HepG2 (cell line): ENCODE measurements around the gene HAGHL. TPM values are rescaled to one million over a fixed set of nuclear protein-coding genes. Genes with fewer than 3 reads are reported as not detected.

Source experiments
- ATRX ChIP-seq: sonication (generic); formaldehyde crosslinking; IDR thresholded peaks from 2 replicates; pipeline ENCODE4 v1.4.0; 2020; ENCODE audit warnings: missing genetic modification reagents, borderline replicate concordance
- FOXK2 ChIP-seq: fragments of 450-650 bp; IDR thresholded peaks from 2 replicates; pipeline ENCODE4 v1.6.1; 2016
- GTF3A ChIP-seq: sonication (generic); formaldehyde crosslinking; conservative IDR thresholded peaks from 2 replicates; pipeline ENCODE4 v1.4.0; 2020; ENCODE audit warnings: mild to moderate bottlenecking, missing genetic modification reagents
- HNRNPL ChIP-seq: fragments of 200-400 bp; formaldehyde crosslinking; IDR thresholded peaks from 2 replicates; pipeline ENCODE4 v1.6.1; 2017; ENCODE audit warnings: mild to moderate bottlenecking, low read depth, low read length
- KMT2A ChIP-seq: sonication (generic); formaldehyde crosslinking; IDR thresholded peaks from 2 replicates; pipeline ENCODE4 v1.4.0; 2020; ENCODE audit warnings: missing genetic modification reagents
- WIZ ChIP-seq: sonication (generic); formaldehyde crosslinking; IDR thresholded peaks from 2 replicates; pipeline ENCODE4 v1.5.1; 2020; ENCODE audit warnings: mild to moderate bottlenecking, missing genetic modification reagents
- ZBTB20 ChIP-seq: sonication (generic); formaldehyde crosslinking; IDR thresholded peaks from 2 replicates; pipeline ENCODE4 v1.8.1; 2023; ENCODE audit warnings: missing genetic modification reagents, low read depth, mild to moderate bottlenecking, borderline replicate concordance
- ZBTB7B ChIP-seq: sonication (generic); formaldehyde crosslinking; IDR thresholded peaks from 2 replicates; pipeline ENCODE4 v1.4.0; 2020; ENCODE audit warnings: missing genetic modification reagents
- ZNF12 ChIP-seq: sonication (generic); formaldehyde crosslinking; IDR thresholded peaks from 2 replicates; pipeline ENCODE4 v1.5.0; 2020; ENCODE audit warnings: missing genetic modification reagents
- ZNF484 ChIP-seq: sonication (generic); formaldehyde crosslinking; IDR thresholded peaks from 2 replicates; pipeline ENCODE4 v1.5.1; 2020; ENCODE audit warnings: mild to moderate bottlenecking, low read depth, missing genetic modification reagents, borderline replicate concordance
- ZNF572 ChIP-seq: sonication (generic); formaldehyde crosslinking; IDR thresholded peaks from 2 replicates; pipeline ENCODE4 v1.5.1; 2020; ENCODE audit warnings: mild to moderate bottlenecking, missing genetic modification reagents
- ZNF660 ChIP-seq: sonication (generic); formaldehyde crosslinking; IDR thresholded peaks from 2 replicates; pipeline ENCODE4 v1.5.1; 2020; ENCODE audit warnings: mild to moderate bottlenecking, low read depth, missing genetic modification reagents, borderline replicate concordance
- polyA plus RNA-seq, 8 experiments: library from polyadenylated mRNA; depleted of rRNA in 3 of 8; stranded (reverse) in 7 of 8; unstranded in 1 of 8; fragments of >200 nt; fragmentation: Illumina TruSeq in 4 of 8; extraction: Trizol in 4 of 8; gene quantifications; 2 replicates each; pipeline versions ENCODE4 v1.2.1 to v1.2.3, GENCODE V29; 2011 to 2016; ENCODE audit warnings: low read depth in 4 of 8, missing spikeins in 1 of 8, mixed read lengths in 1 of 8; ENCODE audit not compliant: insufficient read depth in 1 of 8
- total RNA-seq, 5 experiments: library from RNA; depleted of rRNA; stranded (reverse); fragments of >200 nt; fragmentation: Illumina TruSeq; extraction: Trizol; gene quantifications; 2 replicates each; pipeline ENCODE4 v1.2.3, GENCODE V29; 2016; ENCODE audit warnings: low read depth in 1 of 5
- TF ChIP-seq, protein P1 (sequence below): sonication (generic); formaldehyde crosslinking; IDR thresholded peaks from 2 replicates; pipeline ENCODE4 v1.5.0; 2020; ENCODE audit warnings: mild to moderate bottlenecking, missing genetic modification reagents, moderate library complexity
- TF ChIP-seq, protein P2 (sequence below): sonication (generic); formaldehyde crosslinking; IDR thresholded peaks from 2 replicates; pipeline ENCODE4 v1.8.0; 2022; ENCODE audit warnings: mild to moderate bottlenecking, missing genetic modification reagents, moderate library complexity
- TF ChIP-seq, protein P3 (sequence below): sonication (generic); formaldehyde crosslinking; IDR thresholded peaks from 2 replicates; pipeline ENCODE4 v1.4.0; 2020; ENCODE audit warnings: missing genetic modification reagents
- TF ChIP-seq, protein P4 (sequence below): sonication (generic); formaldehyde crosslinking; IDR thresholded peaks from 2 replicates; pipeline ENCODE4 v1.5.0; 2020; ENCODE audit warnings: mild to moderate bottlenecking, missing genetic modification reagents, borderline replicate concordance
- TF ChIP-seq, protein P5 (sequence below), 2 experiments: fragments of 450-650 bp in 1 of 2; sonication (generic) in 1 of 2; formaldehyde crosslinking; IDR thresholded peaks; 2 replicates each; pipeline versions ENCODE4 v1.5.0 to v1.8.0; 2020 to 2022; ENCODE audit warnings: mild to moderate bottlenecking in 1 of 2, missing genetic modification reagents in 1 of 2

The HAGHL gene
- total and polyA plus RNA-seq, 2 of the 13 experiments (the other 11 are each of a cell fraction or from before 2014, with no cell fraction given): 3.4 to 8.4 TPM

DNA sequence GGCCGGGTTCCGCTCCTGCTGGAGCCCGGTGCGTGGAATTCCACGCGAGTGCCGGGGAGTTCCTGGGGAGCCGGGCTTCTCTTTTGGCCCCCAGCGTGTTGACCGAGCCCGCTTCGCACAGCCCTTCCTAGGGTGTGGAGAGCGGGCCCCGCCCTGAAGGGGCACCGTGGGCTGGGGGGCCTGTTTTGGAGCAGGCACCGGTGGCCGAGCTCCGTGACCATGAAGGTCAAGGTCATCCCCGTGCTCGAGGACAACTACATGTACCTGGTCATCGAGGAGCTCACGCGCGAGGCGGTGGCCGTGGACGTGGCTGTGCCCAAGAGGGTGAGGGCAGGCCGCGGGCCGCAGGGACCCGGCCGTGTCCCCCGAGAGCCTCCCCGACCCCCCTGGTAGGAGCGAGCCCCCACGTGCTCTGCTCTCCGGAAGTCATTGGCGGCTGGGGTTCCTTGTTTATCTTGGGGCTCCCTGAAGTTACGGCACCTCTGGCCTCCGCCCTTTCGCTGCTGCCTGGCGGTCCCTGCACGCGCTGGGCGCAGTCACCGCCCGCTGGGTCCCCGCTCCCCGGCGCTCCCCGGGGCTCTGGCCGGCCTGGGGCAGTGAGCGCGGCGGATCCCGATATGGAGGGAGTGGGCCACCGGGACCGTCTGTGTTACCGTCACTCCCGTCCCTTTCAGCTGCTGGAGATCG, 528 bp downstream of the HAGHL start (continued):
- TF ChIP-seq, protein P1, sequence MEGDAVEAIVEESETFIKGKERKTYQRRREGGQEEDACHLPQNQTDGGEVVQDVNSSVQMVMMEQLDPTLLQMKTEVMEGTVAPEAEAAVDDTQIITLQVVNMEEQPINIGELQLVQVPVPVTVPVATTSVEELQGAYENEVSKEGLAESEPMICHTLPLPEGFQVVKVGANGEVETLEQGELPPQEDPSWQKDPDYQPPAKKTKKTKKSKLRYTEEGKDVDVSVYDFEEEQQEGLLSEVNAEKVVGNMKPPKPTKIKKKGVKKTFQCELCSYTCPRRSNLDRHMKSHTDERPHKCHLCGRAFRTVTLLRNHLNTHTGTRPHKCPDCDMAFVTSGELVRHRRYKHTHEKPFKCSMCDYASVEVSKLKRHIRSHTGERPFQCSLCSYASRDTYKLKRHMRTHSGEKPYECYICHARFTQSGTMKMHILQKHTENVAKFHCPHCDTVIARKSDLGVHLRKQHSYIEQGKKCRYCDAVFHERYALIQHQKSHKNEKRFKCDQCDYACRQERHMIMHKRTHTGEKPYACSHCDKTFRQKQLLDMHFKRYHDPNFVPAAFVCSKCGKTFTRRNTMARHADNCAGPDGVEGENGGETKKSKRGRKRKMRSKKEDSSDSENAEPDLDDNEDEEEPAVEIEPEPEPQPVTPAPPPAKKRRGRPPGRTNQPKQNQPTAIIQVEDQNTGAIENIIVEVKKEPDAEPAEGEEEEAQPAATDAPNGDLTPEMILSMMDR (CRISPR knock-in tag): no peak
- TF ChIP-seq FOXK2 (no peak), ZBTB7B (CRISPR knock-in tag) (0 out of 2 replicates have a peak, but pooled peaks have one; percentile 42), ZNF484 (CRISPR knock-in tag) (no peak), WIZ (CRISPR knock-in tag) (no peak), KMT2A (CRISPR knock-in tag) (no peak), ZNF12 (CRISPR knock-in tag) (0 out of 2 replicates have a peak, but pooled peaks have one; percentile 9), GTF3A (no peak), ZBTB20 (CRISPR knock-in tag) (no peak), ZNF660 (CRISPR knock-in tag) (no peak), ATRX (no peak), ZNF572 (CRISPR knock-in tag) (no peak), HNRNPL (0 out of 2 replicates have a peak, but pooled peaks have one; percentile 16)
- TF ChIP-seq, protein P2, sequence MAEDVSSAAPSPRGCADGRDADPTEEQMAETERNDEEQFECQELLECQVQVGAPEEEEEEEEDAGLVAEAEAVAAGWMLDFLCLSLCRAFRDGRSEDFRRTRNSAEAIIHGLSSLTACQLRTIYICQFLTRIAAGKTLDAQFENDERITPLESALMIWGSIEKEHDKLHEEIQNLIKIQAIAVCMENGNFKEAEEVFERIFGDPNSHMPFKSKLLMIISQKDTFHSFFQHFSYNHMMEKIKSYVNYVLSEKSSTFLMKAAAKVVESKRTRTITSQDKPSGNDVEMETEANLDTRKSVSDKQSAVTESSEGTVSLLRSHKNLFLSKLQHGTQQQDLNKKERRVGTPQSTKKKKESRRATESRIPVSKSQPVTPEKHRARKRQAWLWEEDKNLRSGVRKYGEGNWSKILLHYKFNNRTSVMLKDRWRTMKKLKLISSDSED (CRISPR knock-in tag): no peak
- TF ChIP-seq, protein P3, sequence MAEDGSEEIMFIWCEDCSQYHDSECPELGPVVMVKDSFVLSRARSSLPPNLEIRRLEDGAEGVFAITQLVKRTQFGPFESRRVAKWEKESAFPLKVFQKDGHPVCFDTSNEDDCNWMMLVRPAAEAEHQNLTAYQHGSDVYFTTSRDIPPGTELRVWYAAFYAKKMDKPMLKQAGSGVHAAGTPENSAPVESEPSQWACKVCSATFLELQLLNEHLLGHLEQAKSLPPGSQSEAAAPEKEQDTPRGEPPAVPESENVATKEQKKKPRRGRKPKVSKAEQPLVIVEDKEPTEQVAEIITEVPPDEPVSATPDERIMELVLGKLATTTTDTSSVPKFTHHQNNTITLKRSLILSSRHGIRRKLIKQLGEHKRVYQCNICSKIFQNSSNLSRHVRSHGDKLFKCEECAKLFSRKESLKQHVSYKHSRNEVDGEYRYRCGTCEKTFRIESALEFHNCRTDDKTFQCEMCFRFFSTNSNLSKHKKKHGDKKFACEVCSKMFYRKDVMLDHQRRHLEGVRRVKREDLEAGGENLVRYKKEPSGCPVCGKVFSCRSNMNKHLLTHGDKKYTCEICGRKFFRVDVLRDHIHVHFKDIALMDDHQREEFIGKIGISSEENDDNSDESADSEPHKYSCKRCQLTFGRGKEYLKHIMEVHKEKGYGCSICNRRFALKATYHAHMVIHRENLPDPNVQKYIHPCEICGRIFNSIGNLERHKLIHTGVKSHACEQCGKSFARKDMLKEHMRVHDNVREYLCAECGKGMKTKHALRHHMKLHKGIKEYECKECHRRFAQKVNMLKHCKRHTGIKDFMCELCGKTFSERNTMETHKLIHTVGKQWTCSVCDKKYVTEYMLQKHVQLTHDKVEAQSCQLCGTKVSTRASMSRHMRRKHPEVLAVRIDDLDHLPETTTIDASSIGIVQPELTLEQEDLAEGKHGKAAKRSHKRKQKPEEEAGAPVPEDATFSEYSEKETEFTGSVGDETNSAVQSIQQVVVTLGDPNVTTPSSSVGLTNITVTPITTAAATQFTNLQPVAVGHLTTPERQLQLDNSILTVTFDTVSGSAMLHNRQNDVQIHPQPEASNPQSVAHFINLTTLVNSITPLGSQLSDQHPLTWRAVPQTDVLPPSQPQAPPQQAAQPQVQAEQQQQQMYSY (CRISPR knock-in tag): no peak
- TF ChIP-seq, protein P4, sequence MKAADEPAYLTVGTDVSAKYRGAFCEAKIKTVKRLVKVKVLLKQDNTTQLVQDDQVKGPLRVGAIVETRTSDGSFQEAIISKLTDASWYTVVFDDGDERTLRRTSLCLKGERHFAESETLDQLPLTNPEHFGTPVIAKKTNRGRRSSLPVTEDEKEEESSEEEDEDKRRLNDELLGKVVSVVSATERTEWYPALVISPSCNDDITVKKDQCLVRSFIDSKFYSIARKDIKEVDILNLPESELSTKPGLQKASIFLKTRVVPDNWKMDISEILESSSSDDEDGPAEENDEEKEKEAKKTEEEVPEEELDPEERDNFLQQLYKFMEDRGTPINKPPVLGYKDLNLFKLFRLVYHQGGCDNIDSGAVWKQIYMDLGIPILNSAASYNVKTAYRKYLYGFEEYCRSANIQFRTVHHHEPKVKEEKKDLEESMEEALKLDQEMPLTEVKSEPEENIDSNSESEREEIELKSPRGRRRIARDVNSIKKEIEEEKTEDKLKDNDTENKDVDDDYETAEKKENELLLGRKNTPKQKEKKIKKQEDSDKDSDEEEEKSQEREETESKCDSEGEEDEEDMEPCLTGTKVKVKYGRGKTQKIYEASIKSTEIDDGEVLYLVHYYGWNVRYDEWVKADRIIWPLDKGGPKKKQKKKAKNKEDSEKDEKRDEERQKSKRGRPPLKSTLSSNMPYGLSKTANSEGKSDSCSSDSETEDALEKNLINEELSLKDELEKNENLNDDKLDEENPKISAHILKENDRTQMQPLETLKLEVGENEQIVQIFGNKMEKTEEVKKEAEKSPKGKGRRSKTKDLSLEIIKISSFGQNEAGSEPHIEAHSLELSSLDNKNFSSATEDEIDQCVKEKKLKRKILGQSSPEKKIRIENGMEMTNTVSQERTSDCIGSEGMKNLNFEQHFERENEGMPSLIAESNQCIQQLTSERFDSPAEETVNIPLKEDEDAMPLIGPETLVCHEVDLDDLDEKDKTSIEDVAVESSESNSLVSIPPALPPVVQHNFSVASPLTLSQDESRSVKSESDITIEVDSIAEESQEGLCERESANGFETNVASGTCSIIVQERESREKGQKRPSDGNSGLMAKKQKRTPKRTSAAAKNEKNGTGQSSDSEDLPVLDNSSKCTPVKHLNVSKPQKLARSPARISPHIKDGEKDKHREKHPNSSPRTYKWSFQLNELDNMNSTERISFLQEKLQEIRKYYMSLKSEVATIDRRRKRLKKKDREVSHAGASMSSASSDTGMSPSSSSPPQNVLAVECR: peak; percentile 18; the same call in 1 of the 2 replicates
- TF ChIP-seq, protein P5, sequence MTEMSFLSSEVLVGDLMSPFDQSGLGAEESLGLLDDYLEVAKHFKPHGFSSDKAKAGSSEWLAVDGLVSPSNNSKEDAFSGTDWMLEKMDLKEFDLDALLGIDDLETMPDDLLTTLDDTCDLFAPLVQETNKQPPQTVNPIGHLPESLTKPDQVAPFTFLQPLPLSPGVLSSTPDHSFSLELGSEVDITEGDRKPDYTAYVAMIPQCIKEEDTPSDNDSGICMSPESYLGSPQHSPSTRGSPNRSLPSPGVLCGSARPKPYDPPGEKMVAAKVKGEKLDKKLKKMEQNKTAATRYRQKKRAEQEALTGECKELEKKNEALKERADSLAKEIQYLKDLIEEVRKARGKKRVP (CRISPR knock-in tag; IDR thresholded peaks at IDR 0.05): no peak
